Measurements from ENCODE around the gene MYBPHL. TPM values are rescaled to one million over a fixed set of nuclear protein-coding genes. Genes with fewer than 3 reads are reported as not detected.

Gene MYBPHL
- total and polyA plus RNA-seq, 2 of the 13 experiments (the other 11 are each of a cell fraction or from before 2014, with no cell fraction given): 3.7 to 3.8 TPM

- TF ChIP-seq TFE3 (CRISPR knock-in tag; IDR thresholded peaks at IDR 0.05): no peak
These were observed 16.2 kb upstream of the MYBPHL start (continued) for GRCh38 chr1:109322974-109323373.

- no TSS peak for BruUV-seq (replicated peaks)
These were observed 12.3 kb upstream of the MYBPHL start for GRCh38 chr1:109319114-109319513.

GRCh38 chr1:109316506-109316905 lies 9.7 kb upstream of the MYBPHL start:
- ATAC-seq (no peak), DNase-seq (ENCODE audit: low spot score) (no peak), FAIRE-seq (no peak)
- intact Hi-C loops (cut with micrococcal nuclease; ENCODE audit: unreplicated experiment) (no loop called here), in situ Hi-C loops (cut with HindIII; ENCODE audit: extremely low pct_ligation_motif_present, low pct_unique_long_range_greater_than_20kb) (no loop called here)
- Histone ChIP-seq H3K4me3 (replicated peaks in 1 of 3; ENCODE audit: insufficient read depth in 1 of 3, low read depth in 2 of 3, low read length in 3 of 3) (no peak overlapping the region), H2AFZ (ENCODE audit: low read length) (no peak overlapping the region), H3K4me2 (ENCODE audit: low read depth, low read length) (no peak overlapping the region), H4K20me1 (ENCODE audit: insufficient read depth, low read length) (no peaks in the 10 kb centered on the region), H3K4me1 (ENCODE audit: insufficient read depth, low read length) (peaks cover 3% of the 10 kb centered on the region; the same call in 1 of the 2 replicates), H3K27me3 (ENCODE audit: control insufficient read depth in 1 of 2, insufficient read depth in 2 of 2, low read length in 2 of 2) (no peaks in the 10 kb centered on the region), H3K79me2 (ENCODE audit: insufficient read depth, low read length) (no peaks in the 10 kb centered on the region), H3K9ac (ENCODE audit: insufficient read depth, low read depth, low read length) (no peak overlapping the region), H3K36me3 (replicated peaks in 1 of 2; ENCODE audit: control insufficient read depth in 1 of 2, insufficient read depth in 2 of 2, low read length in 2 of 2) (peaks cover 31 to 82% of the 10 kb centered on the region in 2 experiments), H3K9me3 (ENCODE audit: low read length) (no peaks in the 10 kb centered on the region), H3K27ac (ENCODE audit: extremely low read length, insufficient read depth, low read length) (no peak overlapping the region)
- ChIA-PET POLR2A (no interaction called here), CTCF (ENCODE audit: low intra/inter-chr PET ratio, low total read pairs) (no interaction called here)
- WGBS (ENCODE audit: low lambda C conversion rate): 89% methylated on average over 1 of the region's 1 CpG
- no TSS peak for BruUV-seq (replicated peaks)
- no peak for TF ChIP-seq GFI1 (CRISPR knock-in tag; IDR thresholded peaks at IDR 0.05; ENCODE audit: borderline replicate concordance)
- TF ChIP-seq ZNF101 (CRISPR knock-in tag; IDR thresholded peaks at IDR 0.05; ENCODE audit: borderline replicate concordance, low read depth): no peak
- no peak for TF ChIP-seq ZMAT5 (CRISPR knock-in tag; IDR thresholded peaks at IDR 0.05; ENCODE audit: borderline replicate concordance, low read depth)
- TF ChIP-seq CSRNP2 (CRISPR knock-in tag; conservative IDR thresholded peaks at IDR 0.05; ENCODE audit: low read depth): no peak
- TF ChIP-seq SOX5 (CRISPR knock-in tag; IDR thresholded peaks at IDR 0.05; ENCODE audit: borderline replicate concordance): no peak
- TF ChIP-seq ZNF468 (CRISPR knock-in tag; IDR thresholded peaks at IDR 0.05): no peak
- no peak for TF ChIP-seq KAT8 (CRISPR knock-in tag; IDR thresholded peaks at IDR 0.05)
- no peak for TF ChIP-seq GPBP1L1 (CRISPR knock-in tag; IDR thresholded peaks at IDR 0.05)
- no peak for TF ChIP-seq STAG1 (CRISPR knock-in tag; IDR thresholded peaks at IDR 0.05)
- no peak for TF ChIP-seq SAFB2 (CRISPR knock-in tag; IDR thresholded peaks at IDR 0.05; ENCODE audit: borderline replicate concordance, low read depth)

More at GRCh38 chr1:109319114-109319513, 12.3 kb upstream of the MYBPHL start:
- Histone ChIP-seq H3K27me3 (ENCODE audit: control insufficient read depth in 1 of 2, insufficient read depth in 2 of 2, low read length in 2 of 2) (no peaks in the 10 kb centered on the region), H3K27ac (ENCODE audit: extremely low read length, insufficient read depth, low read length) (no peak overlapping the region), H3K4me1 (ENCODE audit: insufficient read depth, low read length) (no peaks in the 10 kb centered on the region), H3K9me3 (ENCODE audit: low read length) (no peaks in the 10 kb centered on the region), H4K20me1 (ENCODE audit: insufficient read depth, low read length) (no peaks in the 10 kb centered on the region), H3K9ac (ENCODE audit: insufficient read depth, low read depth, low read length) (no peak overlapping the region), H2AFZ (ENCODE audit: low read length) (no peak overlapping the region), H3K4me2 (ENCODE audit: low read depth, low read length) (no peak overlapping the region), H3K4me3 (replicated peaks in 1 of 3; ENCODE audit: insufficient read depth in 1 of 3, low read depth in 2 of 3, low read length in 3 of 3) (no peak overlapping the region), H3K79me2 (ENCODE audit: insufficient read depth, low read length) (no peaks in the 10 kb centered on the region), H3K36me3 (replicated peaks in 1 of 2; ENCODE audit: control insufficient read depth in 1 of 2, insufficient read depth in 2 of 2, low read length in 2 of 2) (peaks cover 38 to 90% of the 10 kb centered on the region in 2 experiments)
- TF ChIP-seq GATAD2A (CRISPR knock-in tag; IDR thresholded peaks at IDR 0.05): no peak
- no peak for TF ChIP-seq TOPORS (CRISPR knock-in tag; IDR thresholded peaks at IDR 0.05)
- no peak for TF ChIP-seq NFIC (IDR thresholded peaks at IDR 0.05; ENCODE audit: low read length)
- no peak for TF ChIP-seq MAF1 (CRISPR knock-in tag; IDR thresholded peaks at IDR 0.05; ENCODE audit: borderline replicate concordance)
- POLR2A ChIA-PET: no interaction called here
- ATAC-seq (no peak), DNase-seq (ENCODE audit: low spot score) (no peak), FAIRE-seq (no peak)
- WGBS (ENCODE audit: low lambda C conversion rate): 98% methylated on average over 3 of the region's 3 CpGs
- CTCF ChIA-PET (ENCODE audit: low intra/inter-chr PET ratio, low total read pairs): no interaction called here
- in situ Hi-C loops (cut with HindIII; ENCODE audit: extremely low pct_ligation_motif_present, low pct_unique_long_range_greater_than_20kb): no loop called here
- intact Hi-C loops (cut with micrococcal nuclease; ENCODE audit: unreplicated experiment): no loop called here
